ENCODE measurements around the gene ZNF419.

DNA sequence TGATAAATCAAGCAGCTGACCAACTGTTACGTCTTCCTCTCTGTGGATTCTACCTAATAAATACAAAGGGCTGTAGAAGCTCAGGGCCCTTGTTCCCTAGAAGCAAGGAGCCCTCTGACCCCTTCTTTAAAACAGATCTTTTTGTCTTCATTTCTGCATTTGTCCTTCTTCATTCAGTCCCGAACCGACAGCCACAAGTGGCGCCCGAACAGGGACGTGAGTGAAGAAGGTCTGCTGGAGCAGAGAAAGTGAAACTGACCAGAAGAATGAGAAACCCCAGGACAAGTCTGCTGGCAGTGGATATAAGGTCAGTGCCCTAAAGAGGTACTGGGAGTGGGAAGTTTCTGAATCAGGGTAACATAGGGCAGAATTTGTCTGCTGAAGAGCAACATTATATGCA, 25.3 kb downstream of the ZNF419 start:
- TF ChIP-seq, protein P1, sequence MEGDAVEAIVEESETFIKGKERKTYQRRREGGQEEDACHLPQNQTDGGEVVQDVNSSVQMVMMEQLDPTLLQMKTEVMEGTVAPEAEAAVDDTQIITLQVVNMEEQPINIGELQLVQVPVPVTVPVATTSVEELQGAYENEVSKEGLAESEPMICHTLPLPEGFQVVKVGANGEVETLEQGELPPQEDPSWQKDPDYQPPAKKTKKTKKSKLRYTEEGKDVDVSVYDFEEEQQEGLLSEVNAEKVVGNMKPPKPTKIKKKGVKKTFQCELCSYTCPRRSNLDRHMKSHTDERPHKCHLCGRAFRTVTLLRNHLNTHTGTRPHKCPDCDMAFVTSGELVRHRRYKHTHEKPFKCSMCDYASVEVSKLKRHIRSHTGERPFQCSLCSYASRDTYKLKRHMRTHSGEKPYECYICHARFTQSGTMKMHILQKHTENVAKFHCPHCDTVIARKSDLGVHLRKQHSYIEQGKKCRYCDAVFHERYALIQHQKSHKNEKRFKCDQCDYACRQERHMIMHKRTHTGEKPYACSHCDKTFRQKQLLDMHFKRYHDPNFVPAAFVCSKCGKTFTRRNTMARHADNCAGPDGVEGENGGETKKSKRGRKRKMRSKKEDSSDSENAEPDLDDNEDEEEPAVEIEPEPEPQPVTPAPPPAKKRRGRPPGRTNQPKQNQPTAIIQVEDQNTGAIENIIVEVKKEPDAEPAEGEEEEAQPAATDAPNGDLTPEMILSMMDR (conservative IDR thresholded peaks at IDR 0.05 in 1 of 2, IDR thresholded peaks at IDR 0.05 in 1 of 2; ENCODE audit: low read depth in 1 of 2, low read length in 2 of 2): no peak
- TF ChIP-seq EZH2 (IDR thresholded peaks at IDR 0.05; ENCODE audit: low read length, missing control alignments): no peak

All from fibroblast of lung (primary cell).